ENCODE data around the gene STX8.

Gene STX8

GRCh38 chr17:9434642-9435057 lies 141.0 kb downstream of the STX8 start:
- Histone ChIP-seq H3K27me3 (ENCODE audit: low read depth, low read length) (peaks cover 15% of the 10 kb centered on the region), H3K9me3 (ENCODE audit: insufficient read depth, low read length) (no peaks in the 10 kb centered on the region), H3K27ac (ENCODE audit: low read length) (no peak overlapping the region), H3K4me1 (ENCODE audit: low read length) (peaks cover 37% of the 10 kb centered on the region), H3K79me2 (ENCODE audit: low read length) (no peaks in the 10 kb centered on the region), H2AFZ (ENCODE audit: low read depth, low read length) (no peak overlapping the region), H3K36me3 (replicated peaks; ENCODE audit: low read depth, low read length) (no peaks in the 10 kb centered on the region), H3K4me3 (ENCODE audit: low read length) (no peak overlapping the region), H3K4me2 (ENCODE audit: low read length) (peak overlapping the region; percentile 14; the same call in 1 of the 2 replicates), H4K20me1 (ENCODE audit: insufficient read depth, low read length) (peaks cover 3% of the 10 kb centered on the region; the same call in 1 of the 2 replicates), H3K9ac (ENCODE audit: low read length) (no peak overlapping the region)
- no peak for TF ChIP-seq CTCF (IDR thresholded peaks at IDR 0.05; ENCODE audit: low read depth, low read length)
- TF ChIP-seq EZH2phosphoT487 (IDR thresholded peaks at IDR 0.05; ENCODE audit: low read depth): no peak

- TF ChIP-seq CTCF (IDR thresholded peaks at IDR 0.05; ENCODE audit: low read depth, low read length) (no peak), EZH2phosphoT487 (IDR thresholded peaks at IDR 0.05; ENCODE audit: low read depth) (no peak)
- H2AFZ ChIP-seq (ENCODE audit: low read depth, low read length): no peak overlapping the region
These were observed 142.6 kb downstream of the STX8 start for GRCh38 chr17:9432934-9433421.

GRCh38 chr17:9432134-9432885 lies 143.3 kb downstream of the STX8 start:
- TF ChIP-seq CTCF (IDR thresholded peaks at IDR 0.05; ENCODE audit: low read depth, low read length) (no peak), EZH2phosphoT487 (IDR thresholded peaks at IDR 0.05; ENCODE audit: low read depth) (no peak)
- H4K20me1 ChIP-seq (ENCODE audit: insufficient read depth, low read length): peaks cover 3% of the 10 kb centered on the region; the same call in 1 of the 2 replicates
- no peaks in the 10 kb centered on the region for H3K9me3 ChIP-seq (ENCODE audit: insufficient read depth, low read length)
- H3K27me3 ChIP-seq (ENCODE audit: low read depth, low read length): peaks cover 15% of the 10 kb centered on the region
- no peaks in the 10 kb centered on the region for H3K79me2 ChIP-seq (ENCODE audit: low read length)
- peak overlapping the region; percentile 18; the same call in 1 of the 2 replicates for H3K9ac ChIP-seq (ENCODE audit: low read length)
- no peaks in the 10 kb centered on the region for H3K36me3 ChIP-seq (replicated peaks; ENCODE audit: low read depth, low read length)
- no peak overlapping the region for H2AFZ ChIP-seq (ENCODE audit: low read depth, low read length)
- H3K4me3 ChIP-seq (ENCODE audit: low read length): peak overlapping the region; percentile 56
- H3K4me2 ChIP-seq (ENCODE audit: low read length): peak overlapping the region; percentile 83
- H3K4me1 ChIP-seq (ENCODE audit: low read length): peaks cover 37% of the 10 kb centered on the region
- H3K27ac ChIP-seq (ENCODE audit: low read length): peak overlapping the region; percentile 73

More at GRCh38 chr17:9432934-9433421, 142.6 kb downstream of the STX8 start:
- Histone ChIP-seq H3K27ac (ENCODE audit: low read length) (peak overlapping the region; percentile 73), H3K79me2 (ENCODE audit: low read length) (no peaks in the 10 kb centered on the region), H3K4me2 (ENCODE audit: low read length) (peak overlapping the region; percentile 83), H3K9me3 (ENCODE audit: insufficient read depth, low read length) (no peaks in the 10 kb centered on the region), H4K20me1 (ENCODE audit: insufficient read depth, low read length) (peaks cover 3% of the 10 kb centered on the region; the same call in 1 of the 2 replicates), H3K27me3 (ENCODE audit: low read depth, low read length) (peaks cover 15% of the 10 kb centered on the region), H3K4me3 (ENCODE audit: low read length) (peak overlapping the region; percentile 56), H3K4me1 (ENCODE audit: low read length) (peaks cover 37% of the 10 kb centered on the region), H3K9ac (ENCODE audit: low read length) (peak overlapping the region; percentile 18; the same call in 1 of the 2 replicates), H3K36me3 (replicated peaks; ENCODE audit: low read depth, low read length) (no peaks in the 10 kb centered on the region)

- H3K4me3 ChIP-seq (ENCODE audit: low read length): no peak overlapping the region
- TF ChIP-seq EZH2phosphoT487 (IDR thresholded peaks at IDR 0.05; ENCODE audit: low read depth): no peak
- no peak for TF ChIP-seq CTCF (IDR thresholded peaks at IDR 0.05; ENCODE audit: low read depth, low read length)
- H3K79me2 ChIP-seq (ENCODE audit: low read length): no peaks in the 10 kb centered on the region
- H3K4me2 ChIP-seq (ENCODE audit: low read length): peak overlapping the region; percentile 83
- H4K20me1 ChIP-seq (ENCODE audit: insufficient read depth, low read length): peaks cover 3% of the 10 kb centered on the region; the same call in 1 of the 2 replicates
- no peaks in the 10 kb centered on the region for H3K9me3 ChIP-seq (ENCODE audit: insufficient read depth, low read length)
- H3K4me1 ChIP-seq (ENCODE audit: low read length): peaks cover 37% of the 10 kb centered on the region
- H3K27me3 ChIP-seq (ENCODE audit: low read depth, low read length): peaks cover 15% of the 10 kb centered on the region
- H3K27ac ChIP-seq (ENCODE audit: low read length): no peak overlapping the region; the same call in 1 of the 2 replicates
- H2AFZ ChIP-seq (ENCODE audit: low read depth, low read length): no peak overlapping the region
- H3K9ac ChIP-seq (ENCODE audit: low read length): no peak overlapping the region
- no peaks in the 10 kb centered on the region for H3K36me3 ChIP-seq (replicated peaks; ENCODE audit: low read depth, low read length)
These were observed 144.0 kb downstream of the STX8 start for GRCh38 chr17:9431620-9432019.
